ENCODE data around the gene SLC66A1. TPM values are rescaled to one million over a fixed set of nuclear protein-coding genes. Genes with fewer than 3 reads are reported as not detected.
"Not testable (repeated sequence)": the region's sequence is repeated elsewhere in the genome, so short reads cannot be mapped to it uniquely, and the experiment has no call there.

SLC66A1 gene
- total RNA-seq, 6 donors from 2014 or later, result 15.6 to 30.3 (median 24.3) TPM

GRCh38 chr1:19284881-19285280 is 27.2 kb upstream of the SLC66A1 start:
- Histone ChIP-seq H3K36me3 (peaks cover 0 to 4% (median 0%) of the 10 kb centered on the region in 4 donors), H3K27me3 (no peaks in the 10 kb centered on the region), H3K27ac (no peak overlapping the region), H3K4me1 (peaks cover 4 to 11% (median 6%) of the 10 kb centered on the region in 4 donors), H3K9me3 (no peaks in the 10 kb centered on the region), H3K4me3 (no peak overlapping the region)
- 93 to 95% methylated on average over 8 of the region's 8 CpGs for WGBS, 2 donors
- ATAC-seq (ENCODE audit: low FRiP score in 2 of 2) (no peak), DNase-seq (no peak)
- TF ChIP-seq CTCF (IDR thresholded peaks at IDR 0.05) (no peak), POLR2AphosphoS5 (IDR thresholded peaks at IDR 0.05) (no peak), EP300 (IDR thresholded peaks at IDR 0.05) (no peak), POLR2A (IDR thresholded peaks at IDR 0.05) (no peak)

- DNase-seq, H3K27me3 ChIP-seq, H3K9me3 ChIP-seq, H3K36me3 ChIP-seq, H3K4me3 ChIP-seq, H3K27ac ChIP-seq: not testable (repeated sequence)
- WGBS, 2 donors, result 97 to 100% methylated on average over 2 to 3 of the region's 3 CpGs
- ATAC-seq (ENCODE audit: low FRiP score in 2 of 2), result peak in 1 of 2 donors; percentile 28
- H3K4me1 ChIP-seq, result peaks cover 4 to 11% (median 6%) of the 10 kb centered on the region in 4 donors
These were observed 26.8 kb upstream of the SLC66A1 start for GRCh38 chr1:19285366-19285765.

GRCh38 chr1:19285807-19286206 is 26.3 kb upstream of the SLC66A1 start:
- not testable (repeated sequence) for H3K4me3 ChIP-seq, H3K36me3 ChIP-seq, H3K27ac ChIP-seq, H3K27me3 ChIP-seq, DNase-seq, H3K9me3 ChIP-seq
- 90% methylated on average over 3 of the region's 3 CpGs; no CpG with 5 or more reads in 1 of the 2 donors for WGBS, 2 donors
- peak in 1 of 2 donors; percentile 12 for ATAC-seq (ENCODE audit: low FRiP score in 2 of 2)
- H3K4me1 ChIP-seq, result peaks cover 4 to 11% (median 6%) of the 10 kb centered on the region in 4 donors

GRCh38 chr1:19287436-19288185 is 24.5 kb upstream of the SLC66A1 start:
- Histone ChIP-seq H3K4me1 (peaks cover 4 to 11% (median 6%) of the 10 kb centered on the region in 4 donors), H3K36me3 (peaks cover 0 to 4% (median 0%) of the 10 kb centered on the region in 4 donors), H3K27me3 (no peaks in the 10 kb centered on the region), H3K9me3 (no peaks in the 10 kb centered on the region), H3K27ac (no peak overlapping the region), H3K4me3 (no peak overlapping the region)
- no peak for TF ChIP-seq POLR2A (IDR thresholded peaks at IDR 0.05)
- DNase-seq, result no peak
- 90 to 93% methylated on average over 8 to 13 of the region's 13 CpGs for WGBS, 2 donors
- peak in 1 of 2 donors; percentile 15 for ATAC-seq (ENCODE audit: low FRiP score in 2 of 2)

GRCh38 chr1:19288324-19289241 is 23.5 kb upstream of the SLC66A1 start, which contains the start of gene AKR7A3:
AKR7A3 (minus strand) TSS chr1:19288770; CDS start chr1:19288709, 61 bp downstream.
- peak; percentile 78 to 91 for ATAC-seq (ENCODE audit: low FRiP score in 2 of 2)
- not testable (repeated sequence) for H3K36me3 ChIP-seq, H3K9me3 ChIP-seq, H3K27me3 ChIP-seq, H3K27ac ChIP-seq
- DNase-seq, result peak; percentile 41 to 94
- Histone ChIP-seq H3K4me1 (peaks cover 4 to 11% (median 6%) of the 10 kb centered on the region in 4 donors), H3K4me3 (peak within 1 kb of the TSS in 3 of 4 donors; percentile 40 to 51 (median 46))
- 23 to 24% methylated on average over 9 to 41 of the region's 82 CpGs for WGBS, 2 donors

- Histone ChIP-seq H3K4me1 (peaks cover 4 to 11% (median 6%) of the 10 kb centered on the region in 4 donors), H3K9me3 (peaks cover 0 to 10% (median 7%) of the 10 kb centered on the region in 4 donors), H3K4me3 (peak overlapping the region in 3 of 4 donors; percentile 40 to 51 (median 46)), H3K36me3 (no peaks in the 10 kb centered on the region), H3K27me3 (no peaks in the 10 kb centered on the region), H3K27ac (no peak overlapping the region)
- no peak for TF ChIP-seq CTCF (IDR thresholded peaks at IDR 0.05)
- no peak for TF ChIP-seq POLR2A (IDR thresholded peaks at IDR 0.05)
- TF ChIP-seq POLR2AphosphoS5 (IDR thresholded peaks at IDR 0.05), result no peak
- TF ChIP-seq EP300 (IDR thresholded peaks at IDR 0.05), result no peak
- no peak for DNase-seq
- WGBS, 2 donors, result 36 to 37% methylated on average over 2 of the region's 2 CpGs
- ATAC-seq (ENCODE audit: low FRiP score in 2 of 2), result no peak
These were observed 22.9 kb upstream of the SLC66A1 start for GRCh38 chr1:19289244-19289643.
